NOMO-1 treated with DMSO at 0.1 percent for 48 hours (cell line): Measurements from ENCODE around the gene B3GAT3.
"Not testable (repeated sequence)": the region's sequence is repeated elsewhere in the genome, so short reads cannot be mapped to it uniquely, and the experiment has no call there.

Experiments used
- DNase-seq: peaks from one replicate; lab custom pipeline; 2025; ENCODE audit not compliant: unreplicated experiment; lab: John Stamatoyannopoulos, UW

The B3GAT3 gene

GRCh38 chr11:62604460-62605120 lies 17.2 kb downstream of the B3GAT3 start:
- no peak for DNase-seq

GRCh38 chr11:62603776-62604299 lies 17.9 kb downstream of the B3GAT3 start:
- no peak for DNase-seq

- no peak for DNase-seq
These were observed 18.7 kb downstream of the B3GAT3 start for GRCh38 chr11:62603072-62603408.

DNA sequence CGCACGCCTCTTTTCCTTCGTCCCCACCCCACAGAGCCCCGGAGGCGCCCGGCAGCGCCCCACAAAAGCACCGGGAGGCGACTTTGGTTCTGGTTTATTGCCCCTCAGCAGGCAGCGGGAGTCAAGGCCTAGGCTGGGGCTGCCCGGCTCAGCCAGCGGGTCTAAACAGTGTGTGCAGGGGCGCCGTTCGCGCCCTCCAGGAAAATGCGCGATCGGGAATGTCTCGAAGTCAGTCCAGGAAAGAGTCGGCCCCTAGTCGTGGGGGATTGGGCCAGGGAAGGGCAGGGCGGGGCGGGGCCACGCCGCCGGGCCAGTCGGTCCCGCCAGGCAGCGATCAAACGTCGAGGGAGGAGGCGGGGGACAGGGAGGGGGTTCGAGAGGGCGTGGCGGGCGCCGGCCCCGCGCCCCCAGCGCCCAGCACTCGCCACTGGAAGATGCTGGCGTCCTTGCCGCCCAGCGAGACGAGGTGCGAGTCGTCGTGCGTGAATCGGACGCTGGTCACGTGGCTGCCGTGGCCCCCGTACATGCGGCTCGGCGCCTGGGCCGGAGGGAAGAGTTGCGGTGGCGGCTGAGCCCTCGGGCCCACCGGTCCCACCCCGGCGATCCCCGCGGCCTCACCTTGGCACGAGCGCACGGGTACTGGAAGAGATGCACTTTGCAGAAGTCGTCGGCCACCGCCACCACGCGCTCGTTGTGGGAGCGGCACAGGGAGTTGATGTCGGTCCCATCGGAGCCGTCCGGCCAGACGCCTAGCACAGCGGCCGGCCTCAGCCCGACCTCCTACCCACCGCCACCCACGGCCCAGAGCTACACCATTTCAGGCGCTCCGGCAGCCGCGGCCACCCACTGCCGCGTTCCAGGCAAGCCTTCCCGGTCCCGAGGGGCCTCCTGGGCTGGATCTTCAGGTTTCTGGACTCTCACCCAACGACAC lies 19.4 kb downstream of the B3GAT3 start:
- DNase-seq, result peak; percentile 52

DNA sequence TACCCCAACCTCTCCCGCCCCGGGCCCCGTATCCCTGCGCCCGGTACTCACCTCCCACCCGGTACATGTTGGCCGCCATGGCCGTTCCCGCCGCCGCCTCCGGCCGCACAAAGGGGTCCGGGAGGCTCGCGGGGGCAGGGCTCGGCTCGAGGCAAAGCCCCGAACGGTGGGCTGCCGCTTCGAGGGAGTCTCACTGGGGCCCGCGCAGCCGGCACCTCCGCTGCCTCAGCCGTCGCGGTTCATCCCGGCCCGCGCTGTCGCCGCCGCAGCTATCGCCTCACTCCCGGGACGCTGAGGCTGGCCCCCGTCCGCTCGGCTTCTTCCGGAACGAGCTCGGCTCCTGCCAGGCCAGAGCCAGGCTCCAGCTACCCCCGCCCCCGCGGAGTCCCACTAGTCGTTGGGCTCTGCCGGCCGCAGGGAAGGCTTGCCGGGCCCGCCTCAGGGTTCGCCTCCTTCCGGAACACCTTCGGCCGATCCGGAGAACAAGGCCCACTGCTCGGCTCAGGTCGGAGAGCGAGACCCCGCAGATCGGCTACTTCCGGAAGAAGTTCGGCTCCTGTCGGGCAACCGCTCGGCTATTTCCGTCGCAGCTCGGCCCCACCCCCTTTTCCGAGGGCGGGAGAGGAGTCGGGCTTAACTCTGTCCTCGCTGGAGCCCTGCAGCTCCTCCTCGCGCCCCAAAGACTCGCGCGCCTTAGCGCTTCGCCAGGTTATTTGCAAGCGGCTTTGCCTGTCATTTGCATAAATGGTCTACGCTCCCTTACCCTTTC lies 20.2 kb downstream of the B3GAT3 start, which contains the start of gene MTA2:
MTA2 (minus strand) TSS at position 494 of the 769 bp plus-strand sequence; CDS start at position 79, 415 bp downstream.
- DNase-seq, result peak; percentile 98

DNA sequence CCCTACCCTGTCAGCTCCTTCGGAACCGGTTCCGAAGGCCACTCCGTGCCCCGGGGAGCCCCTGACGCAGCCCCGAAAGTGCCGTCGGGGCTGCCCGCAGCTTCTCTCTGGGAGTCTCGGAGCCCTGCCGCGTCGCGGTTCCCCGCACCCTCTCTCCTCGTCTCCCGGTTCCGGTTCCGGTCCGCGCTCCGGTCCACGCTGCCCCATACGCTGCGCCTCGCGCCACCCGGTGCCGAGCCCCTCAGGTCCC lies 20.7 kb downstream of the B3GAT3 start:
- DNase-seq, result no peak

DNA sequence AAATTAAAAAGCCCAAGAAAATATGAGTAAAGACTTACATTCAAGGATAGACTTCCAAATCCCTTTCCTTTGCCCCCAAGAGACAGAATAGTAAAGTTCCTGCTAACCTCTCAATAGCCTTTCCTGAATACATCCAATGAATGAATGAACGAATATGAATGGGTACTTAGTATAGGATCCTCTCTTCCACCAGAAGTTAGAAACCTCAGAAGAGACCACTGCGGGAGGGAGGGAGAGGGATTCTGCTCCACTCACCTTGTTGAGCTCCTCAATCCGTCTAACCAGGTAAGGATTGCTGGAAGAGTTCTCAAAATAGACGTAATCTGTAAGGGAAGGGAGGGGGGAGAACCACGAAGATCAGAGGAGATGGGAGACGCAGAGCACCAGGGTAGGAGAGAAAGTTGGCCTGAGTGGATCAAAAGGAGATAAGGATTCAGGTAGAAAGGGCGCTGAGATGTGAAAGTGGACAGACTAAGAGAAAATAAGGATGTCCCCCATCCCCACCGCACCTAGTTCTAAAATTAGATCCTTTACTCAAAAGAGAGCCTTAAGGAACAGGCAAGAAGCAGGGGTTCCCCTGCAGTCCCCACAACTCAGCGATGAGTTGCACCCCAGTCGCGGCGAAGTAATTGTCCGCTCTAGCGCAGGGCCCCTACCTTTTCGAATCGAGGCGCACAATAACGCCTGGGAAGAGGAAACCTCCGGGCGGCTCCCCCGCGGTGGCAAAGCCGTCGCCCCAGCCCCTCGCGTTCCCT lies 21.2 kb downstream of the B3GAT3 start:
- DNase-seq, result no peak

GRCh38 chr11:62599901-62600300 lies 21.9 kb downstream of the B3GAT3 start:
- no peak for DNase-seq

DNA sequence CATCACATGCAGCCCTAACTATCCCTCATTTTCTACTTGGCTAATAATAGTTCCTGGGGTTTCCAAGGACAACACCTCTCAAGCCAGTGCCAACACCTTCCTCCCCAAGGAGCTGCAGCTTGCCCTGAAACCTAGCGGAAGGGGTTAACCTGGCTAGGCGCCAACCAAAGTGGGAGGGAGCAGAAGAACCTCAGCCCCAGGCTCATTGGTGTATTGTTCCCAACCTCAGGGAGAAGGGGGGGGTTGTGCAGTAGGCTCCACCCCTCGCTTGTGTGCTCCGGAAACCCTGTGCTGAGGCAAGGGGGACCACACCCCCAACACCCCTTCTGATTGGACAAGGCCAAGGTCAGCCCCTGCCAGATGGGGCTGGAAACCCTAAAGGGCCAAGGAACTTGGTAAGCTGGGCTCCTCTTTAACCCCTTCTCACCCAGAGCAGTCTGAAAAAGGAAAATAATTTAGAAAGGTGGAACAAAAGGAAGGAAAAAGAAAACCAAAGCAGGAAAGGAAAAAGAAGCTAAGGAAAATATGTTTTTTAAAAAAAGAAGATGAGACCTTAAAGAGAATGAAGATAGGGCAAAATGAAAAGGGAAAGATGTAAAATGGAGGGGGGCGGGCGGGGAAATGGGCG lies 22.6 kb downstream of the B3GAT3 start:
- DNase-seq, result peak; percentile 96

DNA sequence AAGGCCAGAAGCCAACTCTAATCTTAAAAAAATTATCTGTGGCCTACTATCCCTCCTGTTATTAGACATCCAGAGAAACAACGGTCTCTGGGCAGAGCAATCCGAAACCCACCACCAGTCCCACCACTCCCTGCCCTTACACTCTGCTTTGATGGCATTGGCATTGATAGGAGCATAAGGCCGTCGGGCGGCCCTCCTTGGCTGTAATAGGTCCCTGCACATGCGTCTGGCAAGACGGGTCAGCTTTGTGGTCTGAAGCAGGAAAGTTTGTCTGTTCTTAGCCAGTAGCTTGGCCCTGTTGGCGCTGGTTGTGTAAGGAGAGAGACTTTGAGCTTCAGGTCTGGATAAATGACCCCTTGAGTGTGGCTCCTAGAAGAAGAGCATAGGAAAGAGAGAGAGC lies 26.7 kb downstream of the B3GAT3 start:
- DNase-seq, result no peak

- peak; percentile 83 for DNase-seq
These were observed 28.2 kb downstream of the B3GAT3 start for GRCh38 chr11:62593434-62594044.

DNA sequence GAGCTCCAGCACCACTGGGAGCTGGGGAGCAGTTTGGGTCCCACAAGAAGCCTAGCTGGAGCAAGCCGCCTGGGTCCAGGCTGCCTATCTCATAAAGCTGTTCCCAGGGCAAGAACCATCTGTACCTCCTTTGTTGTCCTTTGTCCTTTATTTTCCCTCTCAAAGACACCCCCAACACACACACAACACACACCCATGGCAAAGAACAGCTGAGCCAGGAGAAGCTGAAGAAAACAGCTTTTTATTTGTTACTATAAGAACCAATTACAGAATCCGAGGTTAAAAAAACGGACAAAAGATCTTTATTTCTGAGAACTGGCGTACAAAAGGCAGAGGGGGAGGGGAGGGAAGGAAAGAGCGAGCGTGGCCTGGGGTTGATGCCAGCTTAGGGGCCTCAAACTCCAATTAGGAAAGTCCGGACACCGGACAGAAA lies 28.8 kb downstream of the B3GAT3 start:
- no peak for DNase-seq

- DNase-seq, result peak; percentile 5
These were observed 29.5 kb downstream of the B3GAT3 start for GRCh38 chr11:62592146-62592815.

- peak; percentile 100 for DNase-seq
These were observed 30.2 kb downstream of the B3GAT3 start, which contains the start of gene TUT1 for GRCh38 chr11:62591448-62592145. TUT1 (minus strand) TSS chr11:62591523; CDS start chr11:62591485, 38 bp downstream.

- peak; percentile 3 for DNase-seq
These were observed 32.7 kb downstream of the B3GAT3 start for GRCh38 chr11:62588966-62589637.

GRCh38 chr11:62585356-62585755 lies 36.4 kb downstream of the B3GAT3 start:
- DNase-seq, result not testable (repeated sequence)

DNA sequence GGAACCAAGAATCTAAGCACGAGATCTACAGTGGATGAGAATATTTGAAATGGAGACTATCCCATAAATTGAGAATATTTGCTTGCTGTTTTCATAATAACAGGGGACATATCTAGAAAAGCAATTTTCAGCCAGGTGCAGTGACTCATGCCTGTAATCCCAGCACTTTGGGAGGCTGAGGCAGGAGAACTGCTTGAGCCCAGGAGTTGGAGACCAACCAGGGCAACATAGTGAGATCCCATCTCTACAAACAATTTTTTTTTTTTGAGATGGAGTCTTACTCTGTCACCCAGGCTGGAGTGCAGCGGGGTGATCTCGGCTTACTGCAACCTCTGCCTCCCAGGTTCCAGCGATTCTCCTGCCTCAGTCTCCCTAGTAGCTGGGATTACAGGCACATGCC lies 40.1 kb downstream of the B3GAT3 start:
- not testable (repeated sequence) for DNase-seq
